HG03460 (cell line): ENCODE measurements around the gene RAD18.

Source experiments
- ATAC-seq: cut with Tn5 transposase; IDR thresholded peaks from one replicate; pipeline ENCODE4 v1.9.1; 2021; ENCODE audit not compliant: unreplicated experiment

RAD18 gene

DNA sequence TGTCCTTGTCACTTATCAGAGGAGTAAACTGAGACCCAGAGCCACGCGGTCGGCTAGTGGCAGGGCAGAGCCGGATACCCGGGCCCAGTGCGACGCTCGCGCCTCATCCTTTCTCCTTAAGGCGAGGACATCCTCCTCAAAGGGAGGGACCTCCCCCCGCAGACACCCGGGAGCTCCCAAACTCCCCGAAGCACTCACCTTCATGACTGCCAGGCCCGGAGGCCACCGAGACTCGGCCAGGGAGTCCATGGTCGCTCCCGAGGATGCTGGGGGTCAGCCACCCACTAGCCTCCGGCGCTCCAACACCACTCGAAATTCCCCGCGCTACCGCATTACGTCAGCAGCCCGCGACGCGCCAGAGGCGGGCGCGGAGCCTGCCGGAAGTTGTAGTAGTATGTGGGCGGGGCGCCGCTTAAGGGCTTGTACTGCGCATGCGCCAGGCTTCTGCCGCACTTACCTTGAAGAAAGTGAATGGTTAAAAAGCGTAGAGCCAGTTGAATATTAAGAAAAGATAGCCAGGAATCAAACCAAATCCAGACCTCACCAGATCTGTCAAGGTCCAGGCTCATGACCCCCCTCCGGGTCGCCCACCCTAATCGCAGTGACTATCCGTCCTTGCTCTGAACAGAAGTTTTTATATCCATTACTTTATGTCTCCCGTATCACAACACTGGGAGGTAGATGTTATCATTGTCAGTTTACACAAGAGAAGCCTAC is at the start of gene RAD18:
TSS of gene RAD18 (minus strand) at position 336 of the 717 bp plus-strand sequence. CDS start at position 249, 87 bp downstream.
- peak; percentile 90 for ATAC-seq

GRCh38 chr3:9012521-9012920 is 49.2 kb upstream of the RAD18 start:
- no peak for ATAC-seq

DNA sequence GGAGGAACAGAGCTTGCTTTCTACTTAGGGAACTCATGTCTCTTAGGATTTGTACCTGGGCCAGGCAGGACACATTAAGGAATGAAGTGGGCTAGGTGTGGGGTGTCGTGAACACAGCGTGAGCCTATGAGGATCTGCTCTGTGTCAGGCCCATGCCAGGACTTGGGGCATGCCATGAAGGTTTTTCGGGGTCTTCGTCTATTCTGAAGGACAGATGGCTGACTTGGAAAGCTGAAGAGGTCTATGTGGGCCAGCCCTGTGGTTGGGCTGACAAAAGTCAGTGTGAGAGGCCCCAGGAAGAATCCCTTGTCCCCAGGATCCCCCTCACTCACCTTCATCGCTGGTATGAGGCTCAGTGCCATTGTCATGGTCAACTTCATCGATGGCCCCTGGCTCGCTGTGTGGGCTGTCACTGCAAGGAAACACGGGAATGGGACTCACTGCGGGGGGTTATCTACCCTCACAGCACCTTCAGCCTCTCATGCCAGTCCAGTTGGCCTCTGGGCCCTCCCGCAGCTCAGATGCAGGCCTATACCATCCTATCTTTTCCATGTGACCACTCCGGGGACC is 46.8 kb upstream of the RAD18 start:
- no peak for ATAC-seq

- ATAC-seq = no peak
These were observed 45.4 kb upstream of the RAD18 start for GRCh38 chr3:9008550-9009255.

- no peak for ATAC-seq
These were observed 44.7 kb upstream of the RAD18 start for GRCh38 chr3:9007928-9008327.

GRCh38 chr3:9007213-9007612 is 43.9 kb upstream of the RAD18 start:
- no peak for ATAC-seq

DNA sequence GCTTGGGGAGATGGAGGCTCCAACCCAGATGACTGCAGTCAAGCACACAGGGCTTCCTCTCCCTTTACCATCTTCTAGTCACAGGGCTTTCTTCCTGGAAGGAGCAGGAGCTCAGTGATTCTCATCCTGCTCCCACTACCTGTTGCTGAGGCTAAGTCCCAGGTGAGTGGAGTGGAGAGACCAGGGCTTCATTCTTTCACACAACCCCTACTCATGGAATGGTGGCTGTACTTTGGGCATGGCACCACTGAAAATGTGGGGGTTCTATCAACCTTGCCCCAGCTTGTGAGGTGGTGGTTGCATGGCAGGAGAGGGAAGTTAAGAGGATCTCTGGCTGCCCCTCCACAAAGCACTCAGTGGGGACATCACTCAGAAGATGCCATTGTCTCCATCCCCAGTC is 36.8 kb upstream of the RAD18 start:
- no peak for ATAC-seq

GRCh38 chr3:8997151-8997550 is 33.9 kb upstream of the RAD18 start:
- no peak for ATAC-seq

- no peak for ATAC-seq
These were observed 33.4 kb upstream of the RAD18 start for GRCh38 chr3:8996681-8997121.

GRCh38 chr3:8996216-8996615 is 32.9 kb upstream of the RAD18 start:
- no peak for ATAC-seq

GRCh38 chr3:8994226-8994625 is 31.0 kb upstream of the RAD18 start:
- no peak for ATAC-seq

- ATAC-seq = no peak
These were observed 30.1 kb upstream of the RAD18 start for GRCh38 chr3:8993331-8993730.

DNA sequence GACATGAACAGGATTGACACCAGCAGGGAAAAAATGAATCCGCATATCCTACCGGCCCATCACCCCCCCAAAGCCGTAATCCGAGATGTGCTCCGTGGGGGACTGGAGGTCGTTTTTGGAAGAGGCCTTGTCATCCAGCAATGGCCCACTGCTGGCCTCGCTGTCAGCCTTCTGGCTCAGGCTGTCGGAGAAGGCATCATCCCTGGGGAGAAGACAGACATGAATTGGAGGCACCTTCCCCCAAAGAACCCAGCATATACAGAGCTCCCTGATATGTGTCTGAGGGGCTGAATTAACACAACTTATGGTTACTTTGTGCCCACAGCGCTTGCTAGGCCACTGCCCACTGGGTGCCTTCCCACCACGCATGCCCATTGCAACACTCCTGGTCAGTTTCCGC is 29.6 kb upstream of the RAD18 start:
- ATAC-seq = no peak

- no peak for ATAC-seq
These were observed 28.9 kb upstream of the RAD18 start for GRCh38 chr3:8992199-8992598.

GRCh38 chr3:8990266-8991215 is 27.3 kb upstream of the RAD18 start:
- ATAC-seq = no peak

- no peak for ATAC-seq
These were observed 25.7 kb upstream of the RAD18 start for GRCh38 chr3:8988791-8989558.

DNA sequence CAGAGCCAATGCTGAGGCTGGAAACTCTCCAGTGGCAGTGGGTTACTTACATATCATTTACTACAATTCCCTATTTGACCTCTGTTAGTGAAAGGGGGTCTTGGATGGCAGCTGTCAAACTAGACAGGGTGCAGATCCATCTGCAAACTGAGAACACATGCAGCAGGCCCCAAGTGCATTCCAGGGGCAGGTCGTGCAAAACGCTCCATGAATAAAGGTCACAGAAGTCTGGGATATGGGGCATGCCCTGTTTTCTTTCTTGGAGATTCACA is 25.0 kb upstream of the RAD18 start:
- ATAC-seq = no peak

GRCh38 chr3:8987645-8988383 is 24.5 kb upstream of the RAD18 start:
- peak; percentile 89 for ATAC-seq

DNA sequence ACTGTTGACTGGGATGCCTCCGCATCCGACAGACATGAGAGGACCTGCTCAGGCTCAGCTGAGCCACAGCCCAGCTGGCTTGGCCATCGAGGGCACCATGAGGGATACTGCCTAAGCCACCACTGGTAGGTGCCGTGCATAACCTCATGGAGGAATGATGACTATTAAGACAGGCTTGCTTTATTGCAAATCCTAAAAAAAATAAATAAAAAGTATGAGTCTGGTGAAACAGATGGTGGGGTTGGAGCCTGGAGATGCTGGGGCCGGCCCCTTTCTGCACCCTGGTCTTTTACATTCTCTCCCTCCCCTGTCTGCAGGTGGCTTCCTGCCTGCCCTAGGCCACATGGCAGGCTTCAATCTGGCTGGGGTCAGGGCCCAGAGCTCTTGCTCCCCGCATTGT is 24.0 kb upstream of the RAD18 start:
- no peak for ATAC-seq

DNA sequence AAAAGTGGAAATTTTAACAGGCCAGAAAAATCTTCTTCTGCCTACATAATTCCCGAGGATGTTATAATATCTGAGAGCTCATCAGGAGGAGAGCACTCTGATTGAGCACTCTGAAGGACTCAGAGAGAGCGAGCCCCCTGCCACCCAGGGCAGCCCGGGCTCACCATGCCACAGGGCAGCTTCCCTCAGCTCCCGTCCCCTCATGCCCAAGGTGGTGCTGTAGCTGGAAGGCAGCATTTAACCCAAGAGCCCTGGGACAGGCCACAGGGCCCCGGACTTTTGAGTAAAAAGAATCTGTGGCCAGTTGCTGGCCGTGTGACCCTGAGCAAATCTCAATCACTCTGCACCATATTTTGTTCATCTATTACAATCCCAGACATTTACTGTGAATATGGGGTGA is 23.5 kb upstream of the RAD18 start:
- no peak for ATAC-seq
